ENCODE measurements around the gene CBL.

DNA sequence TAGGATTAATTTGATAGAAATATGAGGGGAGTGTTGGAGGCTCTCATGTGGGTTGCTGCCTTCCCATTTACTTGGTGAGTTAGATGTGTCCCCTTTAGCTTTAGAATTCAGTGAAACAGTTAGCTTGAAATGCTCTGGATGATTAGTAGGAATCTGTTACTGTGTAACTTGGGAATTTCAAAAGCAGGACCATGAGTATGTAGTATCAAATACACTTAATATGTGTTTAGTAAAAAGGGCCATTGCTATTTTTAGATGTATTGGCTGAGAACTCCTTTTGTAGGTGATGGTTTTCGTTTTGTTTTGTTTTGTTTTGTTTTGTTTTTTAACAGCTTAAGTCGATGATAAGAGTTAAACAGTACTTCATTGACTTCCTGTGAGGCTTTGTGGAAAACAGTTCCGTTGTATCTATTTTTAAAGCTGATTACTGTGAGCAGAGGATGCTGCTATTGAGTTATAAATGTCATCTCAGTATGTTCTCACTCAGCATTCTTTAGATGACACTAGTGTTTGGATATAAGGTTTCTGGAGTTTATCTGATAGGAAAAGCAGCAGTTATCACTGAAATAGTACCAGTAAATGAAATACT lies 57.3 kb downstream of the CBL start:
- TF ChIP-seq, protein P1, sequence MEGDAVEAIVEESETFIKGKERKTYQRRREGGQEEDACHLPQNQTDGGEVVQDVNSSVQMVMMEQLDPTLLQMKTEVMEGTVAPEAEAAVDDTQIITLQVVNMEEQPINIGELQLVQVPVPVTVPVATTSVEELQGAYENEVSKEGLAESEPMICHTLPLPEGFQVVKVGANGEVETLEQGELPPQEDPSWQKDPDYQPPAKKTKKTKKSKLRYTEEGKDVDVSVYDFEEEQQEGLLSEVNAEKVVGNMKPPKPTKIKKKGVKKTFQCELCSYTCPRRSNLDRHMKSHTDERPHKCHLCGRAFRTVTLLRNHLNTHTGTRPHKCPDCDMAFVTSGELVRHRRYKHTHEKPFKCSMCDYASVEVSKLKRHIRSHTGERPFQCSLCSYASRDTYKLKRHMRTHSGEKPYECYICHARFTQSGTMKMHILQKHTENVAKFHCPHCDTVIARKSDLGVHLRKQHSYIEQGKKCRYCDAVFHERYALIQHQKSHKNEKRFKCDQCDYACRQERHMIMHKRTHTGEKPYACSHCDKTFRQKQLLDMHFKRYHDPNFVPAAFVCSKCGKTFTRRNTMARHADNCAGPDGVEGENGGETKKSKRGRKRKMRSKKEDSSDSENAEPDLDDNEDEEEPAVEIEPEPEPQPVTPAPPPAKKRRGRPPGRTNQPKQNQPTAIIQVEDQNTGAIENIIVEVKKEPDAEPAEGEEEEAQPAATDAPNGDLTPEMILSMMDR (IDR thresholded peaks at IDR 0.05; ENCODE audit: insufficient read depth, low read depth, low read length): no peak
- no peak for TF ChIP-seq EZH2 (IDR thresholded peaks at IDR 0.05; ENCODE audit: insufficient read depth, low read length)

All from astrocyte (in vitro differentiated cells and primary cell).